GM06990 (cell line): ENCODE results near the gene TSC22D4.
A peak's percentile ranks its signal among the peaks of the same experiment; 100 is the strongest.
"Not testable (repeated sequence)": the region's sequence is repeated elsewhere in the genome, so short reads cannot be mapped to it uniquely, and the experiment has no call there.

Source experiments
- DNase-seq: peaks from one replicate; pipeline ENCODE4 v3.0.0-alpha.2; 2011; ENCODE audit not compliant: insufficient read length; ENCODE audit errors: extremely low read depth
- H3K27me3 ChIP-seq: replicated peaks from 2 replicates; pipeline ENCODE4 v1.6.0; 2011; ENCODE audit warnings: low read length; ENCODE audit not compliant: control insufficient read depth, insufficient read depth
- H3K36me3 ChIP-seq: 2 replicates; pipeline ENCODE4 v1.5.1; 2011; ENCODE audit warnings: low read length; ENCODE audit not compliant: control insufficient read depth, insufficient read depth
- H3K4me3 ChIP-seq: replicated peaks from 2 replicates; pipeline ENCODE4 v1.5.1; 2011; ENCODE audit warnings: low read depth, mild to moderate bottlenecking, control low read depth, low read length
- TF ChIP-seq, protein P1 (sequence below): IDR thresholded peaks from 2 replicates; pipeline ENCODE4 v1.5.1; 2011; ENCODE audit warnings: low read length, control low read depth, mild to moderate bottlenecking, inconsistent platforms; ENCODE audit not compliant: insufficient read depth, poor library complexity, severe bottlenecking

Gene TSC22D4

DNA sequence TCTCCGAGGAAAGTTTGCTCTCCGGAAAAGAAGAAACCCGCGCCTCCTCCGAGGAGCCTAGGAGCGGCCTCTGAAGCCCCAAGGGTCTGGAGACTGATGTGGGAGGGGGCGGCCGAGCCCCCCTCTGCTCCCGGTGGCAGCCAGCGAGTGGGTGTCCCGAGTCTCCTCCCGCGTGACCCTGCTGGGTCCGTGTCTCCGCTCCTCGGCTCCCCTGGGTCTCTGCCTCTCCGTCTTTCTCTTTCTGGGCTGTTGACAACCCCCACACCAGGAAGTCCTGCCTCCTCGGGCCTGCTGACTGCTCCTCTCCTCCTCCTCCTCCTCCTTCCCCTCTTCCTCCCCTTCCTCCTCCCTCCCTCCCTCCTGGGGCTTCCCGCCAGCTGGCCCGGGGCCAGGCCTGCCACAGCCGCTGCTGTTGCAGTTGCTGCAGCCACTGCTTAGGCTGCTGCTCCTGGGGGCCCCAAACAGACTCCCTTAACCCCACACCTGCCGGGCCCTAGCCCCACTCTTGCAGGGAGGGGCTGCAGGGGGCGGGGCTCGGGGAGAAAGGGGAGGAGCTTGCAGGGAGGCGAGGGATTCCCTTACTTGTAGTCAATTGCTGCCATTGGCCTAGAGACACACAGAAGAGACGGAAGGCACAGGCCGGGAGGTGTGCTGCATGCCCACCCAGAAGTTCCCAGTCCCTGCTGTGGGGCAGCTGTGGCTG, at the start of gene TSC22D4:
TSS of gene TSC22D4 (minus strand) at position 257 of the 703 bp plus-strand sequence. CDS start 1,176 bp downstream, outside the sequence.
- DNase-seq: peak; percentile 97
- TF ChIP-seq, protein P1, sequence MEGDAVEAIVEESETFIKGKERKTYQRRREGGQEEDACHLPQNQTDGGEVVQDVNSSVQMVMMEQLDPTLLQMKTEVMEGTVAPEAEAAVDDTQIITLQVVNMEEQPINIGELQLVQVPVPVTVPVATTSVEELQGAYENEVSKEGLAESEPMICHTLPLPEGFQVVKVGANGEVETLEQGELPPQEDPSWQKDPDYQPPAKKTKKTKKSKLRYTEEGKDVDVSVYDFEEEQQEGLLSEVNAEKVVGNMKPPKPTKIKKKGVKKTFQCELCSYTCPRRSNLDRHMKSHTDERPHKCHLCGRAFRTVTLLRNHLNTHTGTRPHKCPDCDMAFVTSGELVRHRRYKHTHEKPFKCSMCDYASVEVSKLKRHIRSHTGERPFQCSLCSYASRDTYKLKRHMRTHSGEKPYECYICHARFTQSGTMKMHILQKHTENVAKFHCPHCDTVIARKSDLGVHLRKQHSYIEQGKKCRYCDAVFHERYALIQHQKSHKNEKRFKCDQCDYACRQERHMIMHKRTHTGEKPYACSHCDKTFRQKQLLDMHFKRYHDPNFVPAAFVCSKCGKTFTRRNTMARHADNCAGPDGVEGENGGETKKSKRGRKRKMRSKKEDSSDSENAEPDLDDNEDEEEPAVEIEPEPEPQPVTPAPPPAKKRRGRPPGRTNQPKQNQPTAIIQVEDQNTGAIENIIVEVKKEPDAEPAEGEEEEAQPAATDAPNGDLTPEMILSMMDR: no peak
- H3K27me3 ChIP-seq: no peaks in the 10 kb centered on the region
- H3K36me3 ChIP-seq: peaks cover 7% of the 10 kb centered on the region
- peak within 1 kb of the TSS; percentile 92 for H3K4me3 ChIP-seq

DNA sequence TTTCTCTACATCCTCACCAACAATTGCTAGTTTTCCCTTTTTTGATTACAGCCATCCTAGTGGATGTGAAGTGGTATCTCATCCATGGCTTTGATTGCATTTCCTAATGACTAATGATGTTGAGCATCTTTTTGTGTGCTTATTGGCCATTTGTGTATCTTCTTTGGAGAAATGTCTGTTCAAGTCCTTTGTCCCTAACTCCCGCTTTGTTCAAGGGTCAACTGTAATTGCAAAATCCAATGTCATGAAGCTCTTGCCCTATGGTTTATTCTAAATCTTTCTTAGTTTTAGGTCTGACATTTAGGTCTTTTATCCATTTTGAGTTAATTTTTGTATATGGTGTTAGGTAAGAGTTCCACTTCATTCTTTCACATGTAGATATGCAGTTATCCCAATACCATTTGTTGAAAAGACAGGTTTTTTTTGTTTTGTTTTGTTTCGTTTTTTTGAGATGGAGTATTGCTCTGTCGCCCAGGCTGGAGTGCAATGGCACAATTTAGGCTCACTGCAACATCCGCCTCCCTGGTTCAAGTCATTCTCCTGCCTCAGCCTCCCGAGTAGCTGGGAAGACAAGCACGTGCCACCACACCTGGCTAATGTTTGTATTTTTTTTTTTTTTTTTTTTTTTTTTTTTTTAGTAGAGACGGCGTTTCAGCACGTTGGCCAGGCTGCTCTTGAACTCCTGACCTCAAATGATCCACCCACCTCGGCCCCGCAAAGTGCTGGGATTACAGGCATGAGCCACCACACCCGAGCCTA, 49.3 kb upstream of the TSC22D4 start:
- not testable (repeated sequence) for DNase-seq, H3K4me3 ChIP-seq, H3K27me3 ChIP-seq, H3K36me3 ChIP-seq

DNA sequence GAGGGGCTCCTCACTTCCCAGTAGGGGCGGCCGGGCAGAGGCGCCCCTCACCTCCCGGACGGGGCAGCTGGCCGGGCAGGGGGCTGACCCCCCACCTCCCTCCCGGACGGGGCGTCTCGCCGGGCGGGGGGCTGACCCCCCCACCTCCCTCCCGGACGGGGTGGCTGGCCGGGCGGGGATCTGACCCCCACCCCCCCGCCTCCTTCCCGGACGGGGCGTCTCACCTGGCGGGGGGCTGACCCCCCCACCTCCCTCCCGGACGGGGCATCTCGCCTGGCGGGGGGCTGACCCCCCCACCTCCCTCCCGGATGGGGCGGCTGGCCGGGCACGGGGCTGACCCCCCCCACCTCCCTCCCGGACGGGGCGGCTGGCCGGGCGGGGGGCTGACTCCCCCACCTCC, 44.2 kb upstream of the TSC22D4 start:
- not testable (repeated sequence) for H3K27me3 ChIP-seq, H3K36me3 ChIP-seq, H3K4me3 ChIP-seq, DNase-seq

DNA sequence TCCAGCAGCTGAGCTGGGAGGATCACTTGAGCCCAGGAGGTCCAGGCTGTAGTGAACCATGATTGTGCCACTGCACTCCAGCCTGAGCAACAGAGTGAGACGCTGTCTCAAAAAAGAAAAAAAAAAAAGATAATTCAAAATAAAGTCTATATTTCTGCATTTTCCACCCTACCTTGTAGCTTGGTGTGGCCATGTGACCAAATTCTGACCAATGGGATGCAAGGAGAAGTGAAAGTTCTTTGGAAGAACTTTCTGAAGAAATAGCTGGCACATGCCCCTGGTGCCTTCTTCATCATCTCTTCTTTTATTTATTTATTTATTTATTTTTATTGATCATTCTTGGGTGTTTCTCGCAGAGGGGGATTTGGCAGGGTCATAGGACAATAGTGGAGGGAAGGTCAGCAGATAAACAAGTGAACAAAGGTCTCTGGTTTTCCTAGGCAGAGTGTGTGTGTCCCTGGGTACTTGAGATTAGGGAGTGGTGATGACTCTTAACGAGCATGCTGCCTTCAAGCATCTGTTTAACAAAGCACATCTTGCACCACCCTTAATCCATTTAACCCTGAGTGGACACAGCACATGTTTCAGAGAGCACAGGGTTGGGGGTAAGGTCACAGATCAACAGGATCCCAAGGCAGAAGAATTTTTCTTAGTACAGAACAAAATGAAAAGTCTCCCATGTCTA, 43.0 kb upstream of the TSC22D4 start:
- not testable (repeated sequence) for H3K36me3 ChIP-seq, H3K4me3 ChIP-seq, DNase-seq, H3K27me3 ChIP-seq

DNA sequence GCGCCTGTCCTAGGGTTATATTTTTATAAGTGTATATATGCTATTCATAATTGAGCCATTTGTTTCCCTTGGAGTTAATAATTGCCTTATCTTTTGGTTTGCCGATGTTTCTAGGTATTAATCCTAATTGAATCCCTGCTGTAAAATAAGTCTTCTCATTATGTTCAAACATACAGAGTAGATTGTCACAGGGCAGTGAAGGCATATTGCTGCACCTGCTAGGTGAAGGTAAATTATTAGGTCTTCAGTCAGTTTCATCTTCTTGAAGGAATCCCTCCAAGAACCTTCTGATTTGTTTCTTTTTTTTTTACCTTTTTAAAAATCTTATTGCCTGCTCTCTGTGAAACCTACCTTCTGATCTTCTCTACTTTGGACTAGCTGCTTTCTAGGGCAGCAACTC, 42.1 kb upstream of the TSC22D4 start:
- H3K36me3 ChIP-seq: no peaks in the 10 kb centered on the region
- TF ChIP-seq, protein P1: no peak

DNA sequence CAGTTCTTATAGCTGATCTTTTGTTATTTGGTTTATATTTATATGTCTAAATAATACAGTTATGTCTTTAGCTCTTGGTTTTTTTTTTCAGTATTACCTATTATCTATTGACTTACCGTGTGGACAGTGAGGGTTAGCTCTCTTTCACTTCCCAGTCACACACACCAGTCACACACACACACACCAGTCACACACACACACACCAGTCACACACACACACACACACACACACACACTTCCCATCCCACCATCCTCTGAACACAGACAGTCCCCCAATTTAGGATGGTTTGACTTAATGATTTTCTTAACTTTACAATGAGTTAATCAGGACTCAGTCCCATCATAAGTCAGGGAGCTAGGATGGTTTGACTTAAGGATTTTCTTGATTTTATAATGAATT, 41.1 kb upstream of the TSC22D4 start:
- TF ChIP-seq, protein P1: no peak
- no peak for DNase-seq
- no peaks in the 10 kb centered on the region for H3K27me3 ChIP-seq
- no peak overlapping the region for H3K4me3 ChIP-seq
- no peaks in the 10 kb centered on the region for H3K36me3 ChIP-seq

More for the DNA sequence above, 42.1 kb upstream of the TSC22D4 start:
- Histone ChIP-seq H3K27me3 (no peaks in the 10 kb centered on the region), H3K4me3 (no peak overlapping the region)
- DNase-seq: no peak

DNA sequence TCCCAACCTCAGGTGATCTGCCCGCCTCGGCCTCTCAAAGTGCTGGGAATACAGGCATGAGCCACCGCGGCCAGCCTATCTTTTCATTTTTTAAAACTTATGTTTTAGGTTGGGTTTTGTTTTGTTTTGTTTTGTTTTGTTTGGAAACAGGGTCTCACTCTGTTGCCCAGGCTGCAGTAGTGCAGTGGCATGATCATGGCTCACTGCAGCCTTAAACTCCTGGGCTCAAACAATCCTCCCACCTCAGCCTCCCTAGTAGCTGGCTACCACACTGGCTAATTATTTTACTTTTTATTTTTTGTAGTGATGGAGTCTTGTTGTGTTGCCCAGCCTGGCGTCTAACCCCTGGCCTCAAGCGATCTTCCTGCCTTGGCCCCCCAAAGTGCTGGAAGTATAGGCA, 40.6 kb upstream of the TSC22D4 start:
- H3K4me3 ChIP-seq: no peak overlapping the region

More for the DNA sequence above, 40.6 kb upstream of the TSC22D4 start:
- no peaks in the 10 kb centered on the region for H3K27me3 ChIP-seq
- DNase-seq: no peak
- no peaks in the 10 kb centered on the region for H3K36me3 ChIP-seq
- TF ChIP-seq, protein P1: no peak
